HepG2 (cell line): ENCODE results near the gene PCBP4. TPM values are rescaled to one million over a fixed set of nuclear protein-coding genes. Genes with fewer than 3 reads are reported as not detected.

Source experiments
- BCL6 ChIP-seq: IDR thresholded peaks from 2 replicates; pipeline ENCODE4 v1.6.1; 2016; ENCODE audit warnings: missing genetic modification reagents, missing compliant biosample characterization
- KDM4B ChIP-seq: sonication (generic); formaldehyde crosslinking; IDR thresholded peaks from 2 replicates; pipeline ENCODE4 v1.4.0; 2020; ENCODE audit warnings: missing genetic modification reagents
- MAF1 ChIP-seq: sonication (generic); formaldehyde crosslinking; IDR thresholded peaks from 2 replicates; pipeline ENCODE4 v1.5.0; 2020; ENCODE audit warnings: missing genetic modification reagents, borderline replicate concordance
- MED1 ChIP-seq: sonication (generic); formaldehyde crosslinking; IDR thresholded peaks from 2 replicates; pipeline ENCODE4 v1.4.0; 2020; ENCODE audit warnings: missing genetic modification reagents
- MTA1 ChIP-seq: sonication (generic); formaldehyde crosslinking; IDR thresholded peaks from 2 replicates; pipeline ENCODE4 v1.4.0; 2020; ENCODE audit warnings: missing genetic modification reagents, mild to moderate bottlenecking, borderline replicate concordance
- MTA3 ChIP-seq: sonication (generic); formaldehyde crosslinking; IDR thresholded peaks from 2 replicates; pipeline ENCODE4 v1.4.0; 2020; ENCODE audit warnings: missing genetic modification reagents
- NFRKB ChIP-seq: fragments of 450-650 bp; IDR thresholded peaks from 2 replicates; pipeline ENCODE4 v1.6.1; 2017
- SP1 ChIP-seq, 2 experiments: fragments of 450-650 bp in 1 of 2; sonication (generic) in 1 of 2; formaldehyde crosslinking in 1 of 2; IDR thresholded peaks; 2 replicates each; pipeline versions ENCODE4 v1.4.0 to v1.6.1; 2016 to 2020; ENCODE audit warnings: missing genetic modification reagents in 1 of 2
- SRY ChIP-seq: sonication (generic); formaldehyde crosslinking; IDR thresholded peaks from 2 replicates; pipeline ENCODE4 v1.8.0; 2022; ENCODE audit warnings: mild to moderate bottlenecking, missing genetic modification reagents
- SYNCRIP ChIP-seq: fragments of 200-400 bp; formaldehyde crosslinking; IDR thresholded peaks from 2 replicates; pipeline ENCODE4 v1.6.1; 2018; ENCODE audit warnings: mild to moderate bottlenecking, low read depth, low read length; ENCODE audit not compliant: insufficient read depth
- TAF15 ChIP-seq: fragments of 200-400 bp; formaldehyde crosslinking; IDR thresholded peaks from one replicate; pipeline ENCODE4 v1.6.1; 2018; ENCODE audit warnings: mild to moderate bottlenecking, low read depth, low read length; ENCODE audit not compliant: poor library complexity, severe bottlenecking
- TBX2 ChIP-seq: sonication (generic); formaldehyde crosslinking; IDR thresholded peaks from 2 replicates; pipeline ENCODE4 v1.5.0; 2020; ENCODE audit warnings: missing genetic modification reagents, mild to moderate bottlenecking, borderline replicate concordance
- ZBTB3 ChIP-seq: sonication (generic); formaldehyde crosslinking; IDR thresholded peaks from 2 replicates; pipeline ENCODE4 v1.4.0; 2020; ENCODE audit warnings: low read depth, mild to moderate bottlenecking, moderate library complexity, missing genetic modification reagents, borderline replicate concordance
- ZC3H13 ChIP-seq: sonication (generic); formaldehyde crosslinking; IDR thresholded peaks from 2 replicates; pipeline ENCODE4 v1.8.1; 2023; ENCODE audit warnings: mild to moderate bottlenecking, missing genetic modification reagents, moderate library complexity
- ZNF143 ChIP-seq: sonication (generic); formaldehyde crosslinking; IDR thresholded peaks from 2 replicates; pipeline ENCODE4 v1.4.0; 2020; ENCODE audit warnings: missing genetic modification reagents
- ZNF24 ChIP-seq: fragments of 450-650 bp; IDR thresholded peaks from 2 replicates; pipeline ENCODE4 v1.6.1; 2017; ENCODE audit warnings: antibody characterized with exemption, mild to moderate bottlenecking
- ZNF296 ChIP-seq: sonication (generic); formaldehyde crosslinking; conservative IDR thresholded peaks from 2 replicates; pipeline ENCODE4 v1.5.0; 2020; ENCODE audit warnings: mild to moderate bottlenecking, missing genetic modification reagents
- ZNF557 ChIP-seq: sonication (generic); formaldehyde crosslinking; IDR thresholded peaks from 2 replicates; pipeline ENCODE4 v1.4.0; 2020; ENCODE audit warnings: missing genetic modification reagents
- ZNF564 ChIP-seq: sonication (generic); formaldehyde crosslinking; IDR thresholded peaks from 2 replicates; pipeline ENCODE4 v1.8.1; 2023; ENCODE audit warnings: mild to moderate bottlenecking, missing genetic modification reagents
- ZNF781 ChIP-seq: sonication (generic); formaldehyde crosslinking; IDR thresholded peaks from 2 replicates; pipeline ENCODE4 v1.5.1; 2020; ENCODE audit warnings: borderline replicate concordance, mild to moderate bottlenecking, missing genetic modification reagents; ENCODE audit errors: not compliant biosample characterization
- ZSCAN22 ChIP-seq: sonication (generic); formaldehyde crosslinking; IDR thresholded peaks from 2 replicates; pipeline ENCODE4 v1.4.0; 2020; ENCODE audit warnings: mild to moderate bottlenecking, missing genetic modification reagents
- polyA plus RNA-seq, 8 experiments: library from polyadenylated mRNA; depleted of rRNA in 3 of 8; stranded (reverse) in 7 of 8; unstranded in 1 of 8; fragments of >200 nt; fragmentation: Illumina TruSeq in 4 of 8; extraction: Trizol in 4 of 8; gene quantifications; 2 replicates each; pipeline versions ENCODE4 v1.2.1 to v1.2.3, GENCODE V29; 2011 to 2016; ENCODE audit warnings: low read depth in 4 of 8, missing spikeins in 1 of 8, mixed read lengths in 1 of 8; ENCODE audit not compliant: insufficient read depth in 1 of 8
- total RNA-seq, 5 experiments: library from RNA; depleted of rRNA; stranded (reverse); fragments of >200 nt; fragmentation: Illumina TruSeq; extraction: Trizol; gene quantifications; 2 replicates each; pipeline ENCODE4 v1.2.3, GENCODE V29; 2016; ENCODE audit warnings: low read depth in 1 of 5
- TF ChIP-seq, protein P1 (sequence below): sonication (generic); formaldehyde crosslinking; IDR thresholded peaks from 2 replicates; pipeline ENCODE4 v1.4.0; 2020; ENCODE audit warnings: mild to moderate bottlenecking, missing genetic modification reagents
- TF ChIP-seq, protein P2 (sequence below): sonication (generic); formaldehyde crosslinking; IDR thresholded peaks from 2 replicates; pipeline ENCODE4 v1.8.0; 2022; ENCODE audit warnings: missing genetic modification reagents, mild to moderate bottlenecking, inconsistent platforms, borderline replicate concordance
- TF ChIP-seq, protein P3 (sequence below): sonication (generic); formaldehyde crosslinking; IDR thresholded peaks from 2 replicates; pipeline ENCODE4 v1.5.1; 2020; ENCODE audit warnings: missing genetic modification reagents, mild to moderate bottlenecking, borderline replicate concordance

PCBP4 gene
- total and polyA plus RNA-seq, 2 of the 13 experiments (the other 11 are each of a cell fraction or from before 2014, with no cell fraction given), result 36.8 to 51.3 TPM

DNA sequence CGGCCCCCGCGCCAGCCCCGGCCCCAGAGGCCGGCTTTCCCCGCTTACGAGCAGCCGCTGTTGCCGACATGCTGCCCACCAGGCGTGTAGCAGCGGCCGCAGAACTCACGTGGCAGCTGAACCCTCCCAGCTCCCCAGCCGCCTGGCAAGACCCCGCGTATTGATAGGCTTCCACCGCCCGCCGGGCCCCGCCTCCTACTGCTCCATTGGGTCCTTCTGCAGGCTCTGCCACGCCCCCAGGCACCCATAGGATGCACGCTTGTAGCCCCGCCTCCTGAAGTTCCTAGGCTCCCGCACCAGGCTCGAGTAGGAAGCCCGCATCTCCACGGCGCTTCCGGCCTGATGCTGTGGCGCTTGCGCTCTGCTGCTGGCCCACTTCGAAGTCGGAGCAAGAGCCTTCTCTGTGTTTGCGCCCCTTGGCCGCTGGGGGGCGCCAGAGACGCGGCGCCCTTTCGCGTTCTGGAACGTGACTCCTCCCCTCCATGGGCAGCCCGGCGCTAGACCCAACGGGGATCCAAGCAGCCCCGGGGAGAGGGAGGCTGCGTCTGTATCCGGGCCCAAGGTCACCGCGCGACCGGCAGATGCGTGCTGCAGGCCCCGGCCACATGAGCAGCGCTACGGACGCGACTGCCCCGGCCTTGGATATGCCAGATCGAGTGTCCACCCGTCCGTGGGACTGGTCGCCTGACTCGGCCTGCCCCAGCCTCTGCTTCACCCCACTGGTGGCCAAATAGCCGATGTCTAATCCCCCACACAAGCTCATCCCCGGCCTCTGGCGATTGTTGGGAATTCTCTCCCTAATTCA is 25.3 kb downstream of the PCBP4 start, which contains the start of the genes PARP3 and RRP9 (continued):
- TF ChIP-seq ZNF564 (CRISPR knock-in tag), result peak; percentile 28; the same call in 1 of the 2 replicates
- peak; percentile 94 for TF ChIP-seq ZBTB3
- no peak for TF ChIP-seq ZNF24
- TF ChIP-seq ZNF143 (CRISPR knock-in tag), result peak; percentile 52
- TF ChIP-seq, protein P1, sequence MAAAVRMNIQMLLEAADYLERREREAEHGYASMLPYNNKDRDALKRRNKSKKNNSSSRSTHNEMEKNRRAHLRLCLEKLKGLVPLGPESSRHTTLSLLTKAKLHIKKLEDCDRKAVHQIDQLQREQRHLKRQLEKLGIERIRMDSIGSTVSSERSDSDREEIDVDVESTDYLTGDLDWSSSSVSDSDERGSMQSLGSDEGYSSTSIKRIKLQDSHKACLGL (CRISPR knock-in tag), result peak; percentile 98
- TF ChIP-seq MED1 (CRISPR knock-in tag), result peak; percentile 88
- peak; percentile 20; the same call in 1 of the 2 replicates for TF ChIP-seq MAF1 (CRISPR knock-in tag)
- no peak for TF ChIP-seq MTA3 (CRISPR knock-in tag)
- TF ChIP-seq KDM4B (CRISPR knock-in tag), result peak; percentile 77; the same call in 1 of the 2 replicates
- TF ChIP-seq SYNCRIP, result no peak
- 0 out of 2 replicates have a peak, but pooled peaks have one; percentile 42 for TF ChIP-seq ZSCAN22
- no peak for TF ChIP-seq ZNF557
- TF ChIP-seq, protein P2, sequence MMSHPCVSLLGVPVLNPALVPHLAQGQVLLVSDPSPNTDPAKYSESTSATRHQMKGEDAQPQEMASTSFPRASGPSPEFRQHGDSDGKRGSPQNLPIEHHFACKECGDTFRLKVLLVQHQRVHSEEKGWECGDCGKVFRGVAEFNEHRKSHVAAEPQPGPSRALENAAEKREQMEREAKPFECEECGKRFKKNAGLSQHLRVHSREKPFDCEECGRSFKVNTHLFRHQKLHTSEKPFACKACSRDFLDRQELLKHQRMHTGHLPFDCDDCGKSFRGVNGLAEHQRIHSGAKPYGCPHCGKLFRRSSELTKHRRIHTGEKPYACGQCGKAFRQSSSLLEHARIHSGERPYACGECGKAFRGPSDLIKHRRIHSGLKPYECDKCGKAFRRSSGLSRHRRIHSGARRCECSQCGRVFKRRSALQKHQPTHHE (CRISPR knock-in tag), result peak; percentile 51; the same call in 1 of the 2 replicates
- peak; percentile 84; the same call in 1 of the 2 replicates for TF ChIP-seq TBX2 (CRISPR knock-in tag)
- peak; percentile 76; the same call in 1 of the 2 replicates for TF ChIP-seq MTA1
- peak; percentile 89; the same call in 1 of the 2 replicates for TF ChIP-seq SP1 (IDR thresholded peaks at IDR 0.05)
- TF ChIP-seq SP1 (CRISPR knock-in tag; IDR thresholded peaks at IDR 0.05), result peak; percentile 97
- TF ChIP-seq, protein P3, sequence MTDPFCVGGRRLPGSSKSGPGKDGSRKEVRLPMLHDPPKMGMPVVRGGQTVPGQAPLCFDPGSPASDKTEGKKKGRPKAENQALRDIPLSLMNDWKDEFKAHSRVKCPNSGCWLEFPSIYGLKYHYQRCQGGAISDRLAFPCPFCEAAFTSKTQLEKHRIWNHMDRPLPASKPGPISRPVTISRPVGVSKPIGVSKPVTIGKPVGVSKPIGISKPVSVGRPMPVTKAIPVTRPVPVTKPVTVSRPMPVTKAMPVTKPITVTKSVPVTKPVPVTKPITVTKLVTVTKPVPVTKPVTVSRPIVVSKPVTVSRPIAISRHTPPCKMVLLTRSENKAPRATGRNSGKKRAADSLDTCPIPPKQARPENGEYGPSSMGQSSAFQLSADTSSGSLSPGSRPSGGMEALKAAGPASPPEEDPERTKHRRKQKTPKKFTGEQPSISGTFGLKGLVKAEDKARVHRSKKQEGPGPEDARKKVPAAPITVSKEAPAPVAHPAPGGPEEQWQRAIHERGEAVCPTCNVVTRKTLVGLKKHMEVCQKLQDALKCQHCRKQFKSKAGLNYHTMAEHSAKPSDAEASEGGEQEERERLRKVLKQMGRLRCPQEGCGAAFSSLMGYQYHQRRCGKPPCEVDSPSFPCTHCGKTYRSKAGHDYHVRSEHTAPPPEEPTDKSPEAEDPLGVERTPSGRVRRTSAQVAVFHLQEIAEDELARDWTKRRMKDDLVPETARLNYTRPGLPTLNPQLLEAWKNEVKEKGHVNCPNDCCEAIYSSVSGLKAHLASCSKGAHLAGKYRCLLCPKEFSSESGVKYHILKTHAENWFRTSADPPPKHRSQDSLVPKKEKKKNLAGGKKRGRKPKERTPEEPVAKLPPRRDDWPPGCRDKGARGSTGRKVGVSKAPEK, result no peak
- TF ChIP-seq BCL6 (CRISPR knock-in tag), result no peak; the same call in none of the 2 replicates
- TF ChIP-seq ZC3H13, result 0 out of 2 replicates have a peak, but pooled peaks have one; percentile 2
- no peak for TF ChIP-seq ZNF296 (CRISPR knock-in tag)
- TF ChIP-seq SRY, result peak; percentile 82
- peak; percentile 52 for TF ChIP-seq TAF15
- TF ChIP-seq NFRKB, result no peak
- peak; percentile 39 for TF ChIP-seq ZNF781 (CRISPR knock-in tag)
